Mucosa of rectum (tissue), 2 donors: Measurements from ENCODE around the gene MOGAT1.

ENCODE experiments used
- H3K27ac ChIP-seq, 2 donors: one replicate each; pipeline ENCODE4 v1.7.0; 2013; ENCODE audit warnings: inconsistent platforms in 2 of 2, low read depth in 2 of 2, low read length in 2 of 2
- H3K27me3 ChIP-seq, 2 donors: one replicate each; pipeline ENCODE4 v1.7.0; 2013; ENCODE audit warnings: low read length in 2 of 2; ENCODE audit not compliant: control insufficient read depth in 2 of 2, insufficient read depth in 2 of 2
- H3K36me3 ChIP-seq, 2 donors: one replicate each; pipeline ENCODE4 v1.7.0; 2013; ENCODE audit warnings: low read length in 2 of 2; ENCODE audit not compliant: control insufficient read depth in 2 of 2, insufficient read depth in 2 of 2
- H3K4me1 ChIP-seq, 2 donors: one replicate each; pipeline ENCODE4 v1.7.0; 2013; ENCODE audit warnings: low read length in 2 of 2, mild to moderate bottlenecking in 1 of 2; ENCODE audit not compliant: control insufficient read depth in 2 of 2, insufficient read depth in 2 of 2
- H3K4me3 ChIP-seq, 2 donors: one replicate each; pipeline ENCODE4 v1.7.0; 2013; ENCODE audit warnings: low read length in 2 of 2
- H3K9ac ChIP-seq, 2 donors: one replicate each; pipeline ENCODE4 v1.7.0; 2013; ENCODE audit warnings: low read length in 2 of 2, low read depth in 1 of 2, mild to moderate bottlenecking in 1 of 2
- H3K9me3 ChIP-seq, 2 donors: one replicate each; pipeline ENCODE4 v1.7.0; 2013; ENCODE audit warnings: low read length in 2 of 2; ENCODE audit not compliant: control insufficient read depth in 2 of 2
- donor health status: healthy.
- donor health status: Normal muscosa, but diverticular disease.

Gene MOGAT1

DNA sequence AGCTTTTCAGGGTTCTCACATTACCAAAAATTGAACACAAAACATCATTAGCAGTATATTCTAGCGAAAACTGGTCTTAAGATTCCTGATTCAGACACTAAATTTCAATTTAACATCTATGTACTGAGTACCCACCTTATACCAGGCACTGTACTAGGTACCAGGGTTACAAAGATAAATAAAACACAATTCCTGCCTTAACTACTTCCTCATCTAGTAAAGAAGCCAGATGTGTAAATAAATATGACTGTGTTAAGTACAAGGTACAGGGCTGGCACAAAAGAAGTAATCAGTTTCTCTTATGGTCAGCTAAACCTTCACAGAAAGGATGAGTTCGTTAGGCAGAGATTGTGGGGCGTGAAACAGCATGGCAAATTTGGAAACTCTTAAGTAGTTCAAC is 21.7 kb upstream of the MOGAT1 start:
- Histone ChIP-seq H3K27me3 (no peaks in the 10 kb centered on the region), H3K4me3 (no peak overlapping the region), H3K9me3 (no peaks in the 10 kb centered on the region), H3K27ac (peak overlapping the region in 1 of 2 donors; percentile 33), H3K9ac (no peak overlapping the region), H3K4me1 (peaks cover 14 to 50% of the 10 kb centered on the region in 2 donors), H3K36me3 (peaks cover 7 to 14% of the 10 kb centered on the region in 2 donors)

DNA sequence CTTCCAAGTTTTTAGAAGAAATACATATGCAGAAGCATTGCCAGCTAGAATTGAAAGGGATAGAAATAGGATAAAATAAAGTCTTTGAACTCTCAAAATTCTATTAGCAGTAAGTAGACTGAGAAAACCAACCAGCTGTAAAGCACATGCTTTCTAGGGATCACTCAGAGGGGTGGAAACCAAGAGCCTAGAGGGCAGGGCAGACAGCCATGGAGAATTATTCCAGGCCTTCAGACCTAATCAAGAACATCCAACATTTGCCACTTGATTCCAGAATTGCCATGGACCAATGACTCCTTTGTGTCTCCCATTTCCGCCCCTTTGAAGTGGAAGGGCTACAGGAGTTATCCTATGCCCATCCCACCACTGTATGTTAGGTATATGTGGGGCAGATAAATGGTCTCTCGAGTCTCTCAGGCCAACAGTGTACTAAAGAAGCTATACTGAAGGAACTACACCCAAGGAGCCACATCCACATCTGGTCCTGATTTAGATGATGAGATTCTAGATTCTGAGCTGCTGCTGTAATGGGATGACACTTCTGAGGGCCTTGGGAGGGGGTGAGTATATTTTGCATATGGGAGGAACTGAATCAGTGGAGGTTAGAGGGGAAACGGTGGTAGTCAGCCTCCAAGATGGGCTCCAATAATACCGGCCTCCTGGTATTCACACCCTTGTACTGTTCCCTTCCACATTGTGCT is 19.6 kb upstream of the MOGAT1 start:
- Histone ChIP-seq H3K27me3 (no peaks in the 10 kb centered on the region), H3K36me3 (peaks cover 7% of the 10 kb centered on the region in 2 donors), H3K4me1 (peaks cover 17 to 47% of the 10 kb centered on the region in 2 donors), H3K4me3 (no peak overlapping the region), H3K27ac (peak overlapping the region; percentile 68 to 77), H3K9ac (no peak overlapping the region), H3K9me3 (no peaks in the 10 kb centered on the region)

DNA sequence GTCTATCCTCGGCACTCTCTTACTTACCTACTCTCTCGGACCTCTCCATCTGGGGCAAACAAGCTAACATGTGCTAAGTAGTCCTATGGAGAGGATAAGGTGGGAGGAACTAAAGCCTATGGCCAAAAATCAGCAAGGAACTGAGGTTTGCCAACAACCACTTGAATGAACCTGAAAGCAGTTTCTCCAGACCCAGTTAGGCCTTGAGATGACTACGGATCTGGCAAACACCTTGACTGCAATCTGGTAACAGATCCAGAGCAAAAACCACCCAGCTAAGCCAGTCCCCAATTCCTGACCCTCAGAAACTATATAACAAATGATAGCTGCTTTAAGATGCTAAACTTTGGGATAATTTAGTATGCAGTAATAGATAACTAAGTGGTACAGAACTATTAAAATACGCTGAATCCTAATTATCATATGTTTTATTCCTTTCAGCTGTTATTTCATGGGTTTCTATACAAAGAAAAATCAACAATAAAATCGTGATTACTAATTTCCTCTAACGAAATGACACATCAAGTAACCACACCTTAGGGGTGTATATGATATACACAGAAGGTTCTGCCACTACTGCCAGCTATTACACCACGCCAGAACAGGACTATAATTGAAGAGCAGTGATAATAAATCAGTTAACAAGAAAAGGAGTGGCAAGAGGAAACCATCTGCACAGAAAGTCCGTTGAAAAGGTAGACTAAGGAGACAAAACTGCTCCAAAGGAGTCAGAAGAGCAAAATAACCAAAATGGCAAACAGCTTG is 18.8 kb upstream of the MOGAT1 start:
- no peaks in the 10 kb centered on the region for H3K9me3 ChIP-seq
- H3K36me3 ChIP-seq, result peaks cover 4 to 5% of the 10 kb centered on the region in 2 donors
- H3K4me1 ChIP-seq, result peaks cover 18 to 50% of the 10 kb centered on the region in 2 donors
- H3K27ac ChIP-seq, result peak overlapping the region; percentile 68 to 77
- no peaks in the 10 kb centered on the region for H3K27me3 ChIP-seq
- H3K9ac ChIP-seq, result peak overlapping the region in 1 of 2 donors; percentile 36
- H3K4me3 ChIP-seq, result peak overlapping the region in 1 of 2 donors; percentile 38

DNA sequence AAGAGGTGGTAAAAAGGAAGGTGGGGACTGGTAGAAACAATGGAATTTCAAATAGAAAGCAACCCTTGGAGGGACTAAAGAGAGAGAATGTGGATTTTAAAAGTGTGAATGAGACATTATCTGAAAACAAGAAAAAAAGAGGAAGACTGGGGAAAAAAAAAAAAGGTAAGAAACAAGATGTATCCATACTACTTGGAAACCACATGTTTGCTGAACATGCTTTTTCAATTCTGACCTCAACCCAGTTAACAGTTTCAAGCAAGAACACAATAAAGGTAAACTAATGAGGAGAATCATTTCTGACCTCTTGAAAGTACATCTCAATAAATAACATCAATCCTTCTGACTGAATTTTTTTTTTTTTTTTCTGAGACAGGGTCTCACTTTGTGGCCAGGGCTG is 18.2 kb upstream of the MOGAT1 start:
- H3K4me3 ChIP-seq, result peak overlapping the region in 1 of 2 donors; percentile 38
- H3K9ac ChIP-seq, result peak overlapping the region in 1 of 2 donors; percentile 9
- peak overlapping the region; percentile 68 to 77 for H3K27ac ChIP-seq
- no peaks in the 10 kb centered on the region for H3K27me3 ChIP-seq
- H3K36me3 ChIP-seq, result peaks cover under 1% of the 10 kb centered on the region in 2 donors
- peaks cover 18 to 50% of the 10 kb centered on the region in 2 donors for H3K4me1 ChIP-seq
- no peaks in the 10 kb centered on the region for H3K9me3 ChIP-seq

DNA sequence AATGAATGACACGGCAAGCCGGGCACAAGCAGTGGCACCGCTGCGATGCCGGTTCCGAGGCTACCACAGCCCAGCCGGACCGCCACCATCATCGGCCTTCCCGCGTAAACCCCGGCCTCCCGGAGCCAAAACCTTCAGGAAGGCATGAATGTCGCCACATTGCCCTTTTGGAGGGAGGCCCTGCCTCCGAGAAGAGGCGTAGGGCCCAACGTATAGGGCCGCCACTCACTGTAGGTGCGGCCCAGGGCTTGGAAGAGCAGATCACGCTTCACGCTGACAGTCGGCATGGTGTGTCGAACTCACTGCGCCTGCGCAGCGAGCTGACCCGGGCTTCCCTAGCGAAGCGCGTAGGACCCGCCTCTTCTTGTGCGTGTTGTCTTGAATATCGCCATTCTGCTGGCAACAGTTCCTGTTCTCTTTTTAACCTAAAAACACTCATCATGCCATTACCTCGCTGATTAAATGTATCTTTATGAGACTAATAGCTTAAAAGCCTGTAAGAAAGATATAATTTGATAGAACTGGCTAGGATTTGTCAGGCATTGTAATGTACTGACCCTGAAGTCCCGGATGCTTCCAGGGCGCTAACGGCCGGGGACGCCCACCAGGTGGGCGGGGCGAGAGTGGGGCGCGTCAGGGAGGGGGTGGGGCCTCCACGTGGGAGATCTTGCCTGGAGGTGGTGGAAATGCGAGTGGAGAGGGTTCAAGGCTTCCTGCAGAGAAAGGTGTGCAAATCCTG is 15.5 kb upstream of the MOGAT1 start, which contains the start of gene FARSB:
TSS of gene FARSB (minus strand) at position 306 of the 739 bp plus-strand sequence. CDS start at position 287, 19 bp downstream.
- Histone ChIP-seq H3K27ac (peak within 1 kb of the TSS; percentile 83 to 97), H3K9ac (peak within 1 kb of the TSS; percentile 79 to 96), H3K27me3 (no peaks in the 10 kb centered on the region), H3K4me1 (peaks cover 15 to 35% of the 10 kb centered on the region in 2 donors), H3K4me3 (peak within 1 kb of the TSS; percentile 77 to 98), H3K9me3 (no peaks in the 10 kb centered on the region), H3K36me3 (no peaks in the 10 kb centered on the region)

DNA sequence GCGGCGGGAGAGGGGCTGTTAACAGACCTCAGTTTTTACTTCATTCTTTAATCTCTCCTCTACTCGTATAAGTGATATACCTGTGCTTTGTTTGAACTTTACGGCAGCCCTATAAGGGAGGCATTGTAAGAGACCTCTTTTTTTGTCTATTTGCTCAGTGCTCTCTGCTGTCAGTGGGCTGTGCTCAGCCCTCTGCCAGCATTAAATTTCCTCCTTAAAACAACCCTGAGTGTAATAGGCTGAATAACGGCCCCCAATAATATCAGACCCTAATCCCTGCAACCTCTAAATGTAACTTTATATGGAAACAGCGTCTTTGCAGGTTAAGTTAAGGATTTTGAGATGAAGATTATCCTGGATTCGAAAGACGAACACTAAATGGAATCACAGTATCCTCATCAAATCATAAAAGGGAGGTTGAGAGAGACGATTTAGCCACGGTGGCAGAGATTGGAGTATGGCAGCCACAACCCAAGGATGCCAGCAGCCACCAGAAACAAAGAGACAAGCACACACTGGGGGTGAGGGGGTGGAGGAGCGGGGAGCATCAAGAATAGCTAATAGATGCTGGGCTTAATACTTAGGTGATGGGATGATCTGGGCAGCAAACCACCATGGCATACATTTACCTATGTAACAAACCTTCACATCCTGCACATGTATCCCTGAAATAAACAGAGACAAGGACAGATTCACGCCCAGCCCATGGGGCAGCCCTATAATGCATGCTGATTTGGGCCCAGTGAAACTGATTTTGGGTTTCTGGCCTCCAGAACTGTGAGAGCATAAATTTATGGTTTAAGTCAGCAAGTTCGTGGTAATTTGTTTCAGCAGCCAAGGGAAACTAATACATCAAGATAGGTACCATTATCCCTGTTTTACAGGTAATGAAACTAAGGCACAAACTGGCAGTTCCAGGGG is 14.7 kb upstream of the MOGAT1 start:
- Histone ChIP-seq H3K4me3 (peak overlapping the region; percentile 77 to 98), H3K27ac (peak overlapping the region in 1 of 2 donors; percentile 83), H3K9ac (peak overlapping the region; percentile 72 to 79), H3K27me3 (no peaks in the 10 kb centered on the region), H3K4me1 (peaks cover 15 to 29% of the 10 kb centered on the region in 2 donors), H3K9me3 (no peaks in the 10 kb centered on the region), H3K36me3 (no peaks in the 10 kb centered on the region)

DNA sequence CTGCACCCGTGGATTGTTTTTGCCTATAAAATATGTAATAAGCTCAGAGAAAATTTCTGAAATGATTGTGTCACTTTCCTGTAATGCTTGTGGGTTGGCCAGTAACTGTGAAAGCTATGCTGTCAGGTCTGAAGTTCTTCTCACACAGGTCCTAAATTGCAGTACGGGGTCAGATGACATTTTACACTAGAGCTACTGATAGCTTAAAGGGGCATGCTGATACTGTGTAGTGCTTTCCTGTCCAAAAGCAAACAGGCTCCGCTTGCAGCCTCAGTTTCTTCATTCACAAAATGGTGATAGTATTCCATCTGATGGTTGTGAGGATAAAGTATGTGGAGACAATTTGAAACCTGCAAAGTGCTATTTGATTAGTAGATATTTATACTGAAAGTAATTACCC is 8.0 kb upstream of the MOGAT1 start:
- Histone ChIP-seq H3K4me1 (no peaks in the 10 kb centered on the region), H3K27ac (no peak overlapping the region), H3K36me3 (no peaks in the 10 kb centered on the region), H3K9me3 (no peaks in the 10 kb centered on the region), H3K9ac (no peak overlapping the region), H3K27me3 (no peaks in the 10 kb centered on the region), H3K4me3 (no peak overlapping the region)

DNA sequence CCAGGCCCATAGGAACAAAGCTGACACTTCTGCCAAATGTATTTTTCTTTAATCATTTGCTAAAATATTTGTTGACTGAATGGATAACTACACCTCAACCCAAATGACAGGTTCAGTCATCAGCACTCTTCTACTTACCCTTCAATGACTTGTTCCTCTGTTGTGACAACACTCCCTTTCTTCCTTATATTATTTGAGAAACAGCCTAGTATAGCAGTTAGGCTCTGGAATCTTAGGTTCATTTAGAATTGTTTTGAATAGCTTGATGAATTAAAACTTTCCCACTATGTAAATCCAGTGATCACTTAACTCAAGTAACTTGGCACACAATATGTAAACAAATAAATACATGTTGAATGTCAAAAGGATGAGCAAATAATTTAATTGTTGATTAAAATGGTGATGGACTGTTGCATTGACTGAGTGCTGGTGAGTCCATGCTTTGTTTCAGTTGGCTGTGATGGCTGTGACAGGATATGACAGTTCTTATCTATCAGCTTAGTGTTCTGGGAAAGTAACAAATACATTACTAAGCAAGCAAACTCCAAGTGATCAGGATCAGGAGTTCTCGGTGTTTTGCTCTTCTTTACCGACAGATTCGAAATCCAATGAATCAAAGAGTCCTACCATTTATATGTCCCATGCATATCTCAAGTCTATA is 2.8 kb upstream of the MOGAT1 start:
- H3K9ac ChIP-seq, result no peak overlapping the region

DNA sequence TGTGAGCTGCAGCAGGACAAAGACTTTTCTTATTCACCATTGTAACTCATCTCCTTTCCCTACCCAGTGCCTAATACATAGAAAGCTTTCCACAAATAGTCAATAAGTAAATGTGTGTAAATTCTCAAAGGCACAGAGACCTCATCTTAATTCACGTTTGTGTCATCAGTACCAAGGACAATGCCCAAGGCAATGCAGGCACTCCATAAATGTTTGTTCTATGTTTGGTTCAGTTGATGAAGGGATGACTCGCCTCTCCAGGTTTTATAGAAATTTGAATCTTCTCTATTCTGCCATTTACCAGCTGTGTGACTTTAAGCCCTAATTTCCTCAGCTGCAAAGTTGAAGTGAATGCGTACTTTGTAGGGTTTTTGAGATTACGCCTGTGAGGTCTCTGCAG is 2.1 kb upstream of the MOGAT1 start:
- Histone ChIP-seq H3K9ac (no peak overlapping the region), H3K27ac (no peak overlapping the region), H3K36me3 (no peaks in the 10 kb centered on the region), H3K4me3 (no peak overlapping the region), H3K9me3 (no peaks in the 10 kb centered on the region), H3K27me3 (peaks cover 0 to 5% of the 10 kb centered on the region in 2 donors), H3K4me1 (peaks cover 5 to 9% of the 10 kb centered on the region in 2 donors)

More for the DNA sequence above, 2.8 kb upstream of the MOGAT1 start:
- Histone ChIP-seq H3K27ac (no peak overlapping the region), H3K36me3 (no peaks in the 10 kb centered on the region), H3K4me1 (peaks cover 5 to 9% of the 10 kb centered on the region in 2 donors), H3K9me3 (no peaks in the 10 kb centered on the region), H3K27me3 (peaks cover 0 to 5% of the 10 kb centered on the region in 2 donors), H3K4me3 (no peak overlapping the region)
